H1 (cell line): Measurements from ENCODE around the gene PDE2A. TPM values are rescaled to one million over a fixed set of nuclear protein-coding genes. Genes with fewer than 3 reads are reported as not detected.

Experiments used
- CHD1 ChIP-seq: IDR thresholded peaks from 2 replicates; pipeline ENCODE4 v1.6.1; 2012; ENCODE audit warnings: low read depth, low read length, improper control_type of control experiment
- POLR2AphosphoS5 ChIP-seq: IDR thresholded peaks from 2 replicates; pipeline ENCODE4 v1.6.1; 2011; ENCODE audit warnings: low read depth, low read length
- POU5F1 ChIP-seq: IDR thresholded peaks from 2 replicates; pipeline ENCODE4 v1.6.1; 2011; ENCODE audit warnings: low read depth, mild to moderate bottlenecking, low read length, moderate library complexity
- RBBP5 ChIP-seq: IDR thresholded peaks from 2 replicates; pipeline ENCODE4 v1.7.1; 2012; ENCODE audit warnings: low read depth, mild to moderate bottlenecking, inconsistent platforms, low read length, moderate library complexity, borderline replicate concordance
- SAP30 ChIP-seq: fragments of 300-600 bp; sonication (generic); IDR thresholded peaks from 2 replicates; pipeline ENCODE4 v1.7.1; 2012; ENCODE audit warnings: low read length, moderate library complexity, mild to moderate bottlenecking, inconsistent platforms; ENCODE audit not compliant: insufficient read depth, insufficient replicate concordance
- SUZ12 ChIP-seq: fragments of 200-600 bp; sonication (generic); IDR thresholded peaks from 2 replicates; pipeline ENCODE4 v1.6.1; 2012; ENCODE audit warnings: mild to moderate bottlenecking, inconsistent platforms, low read length, moderate library complexity, mixed read lengths
- TCF12 ChIP-seq: IDR thresholded peaks from 2 replicates; pipeline ENCODE4 v1.6.1; 2011; ENCODE audit warnings: low read depth, mild to moderate bottlenecking, low read length
- polyA plus RNA-seq, 7 experiments: library from polyadenylated mRNA; depleted of rRNA in 3 of 7; stranded (reverse) in 5 of 7; unstranded in 2 of 7; fragments of >200 nt in 5 of 7; fragments of 200-250 nt in 2 of 7; gene quantifications; 1 replicate in 5 of 7; 2 replicates in 1 of 7; 4 replicates in 1 of 7; pipeline versions ENCODE4 v1.2.1 to v1.2.3, GENCODE V29; 2011 to 2013; ENCODE audit warnings: missing spikeins in 2 of 7, mixed read lengths in 2 of 7
- total RNA-seq: library from RNA; stranded (reverse); fragmentation: NEBNext Ultra II Directional; extraction: Animal tissue kit (Norgen Biotek cat#: 25700); gene quantifications from 2 replicates; pipeline ENCODE4 v1.2.1, GENCODE V29; 2021
- TF ChIP-seq, protein P1 (sequence below): IDR thresholded peaks from 2 replicates; pipeline ENCODE4 v1.6.1; 2012; ENCODE audit warnings: inconsistent platforms

The PDE2A gene
- total and polyA plus RNA-seq, 2 of the 8 experiments (the other 6 are each of a cell fraction or from before 2014, with no cell fraction given), result 3.4 to 7.1 TPM

DNA sequence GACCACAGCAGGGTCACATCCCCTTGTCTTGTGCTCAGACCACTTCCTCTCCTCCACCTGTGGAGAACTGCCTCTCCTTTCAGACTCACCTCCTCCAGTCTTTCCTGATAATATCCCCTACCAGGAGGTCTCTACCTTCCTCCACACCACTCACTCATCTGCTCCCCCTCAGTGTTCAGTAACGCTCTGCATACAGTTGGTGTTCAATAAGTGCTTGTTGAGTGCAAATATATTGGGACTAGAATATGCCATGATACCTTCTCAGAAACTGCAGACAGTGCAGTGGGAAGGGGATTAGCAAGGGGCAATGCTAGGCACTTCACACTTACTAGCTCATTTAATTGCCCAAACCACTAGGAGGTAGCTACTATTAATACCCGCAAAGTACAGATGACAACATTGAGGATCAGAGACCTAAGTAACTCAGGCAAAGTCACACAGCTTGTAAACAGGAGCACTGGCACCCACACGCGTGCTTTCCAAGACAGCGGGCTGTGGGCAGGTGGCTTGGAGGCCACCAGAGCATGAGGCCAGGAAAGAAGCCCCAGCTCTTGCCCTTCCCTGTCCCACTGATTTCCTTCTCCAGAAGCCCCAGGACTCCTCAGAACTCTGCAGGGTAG lies 8.1 kb upstream of the PDE2A start (continued):
- TF ChIP-seq SUZ12 (no peak), POU5F1 (no peak), POLR2AphosphoS5 (no peak; the same call in 1 of the 2 replicates), CHD1 (no peak), RBBP5 (no peak), SAP30 (no peak), TCF12 (no peak)
- TF ChIP-seq, protein P1, sequence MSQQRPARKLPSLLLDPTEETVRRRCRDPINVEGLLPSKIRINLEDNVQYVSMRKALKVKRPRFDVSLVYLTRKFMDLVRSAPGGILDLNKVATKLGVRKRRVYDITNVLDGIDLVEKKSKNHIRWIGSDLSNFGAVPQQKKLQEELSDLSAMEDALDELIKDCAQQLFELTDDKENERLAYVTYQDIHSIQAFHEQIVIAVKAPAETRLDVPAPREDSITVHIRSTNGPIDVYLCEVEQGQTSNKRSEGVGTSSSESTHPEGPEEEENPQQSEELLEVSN, result no peak
